ENCODE measurements around the gene FNDC10. TPM values are rescaled to one million over a fixed set of nuclear protein-coding genes. Genes with fewer than 3 reads are reported as not detected.

Gene FNDC10
- total and polyA plus RNA-seq, 2 donors (not counting 3 experiments of a cell fraction or from before 2014, with no cell fraction given), result 1.5 to 2.3 TPM

- H3K79me2 ChIP-seq (ENCODE audit: control insufficient read depth, insufficient read depth, low read length), result no peaks in the 10 kb centered on the region
- H3K4me1 ChIP-seq (ENCODE audit: control insufficient read depth, extremely low read depth, insufficient read depth, low read length), result no peaks in the 10 kb centered on the region
- no peaks in the 10 kb centered on the region for H3K9me1 ChIP-seq (replicated peaks; ENCODE audit: control insufficient read depth, extremely low read depth, insufficient read depth, low read length)
- no peaks in the 10 kb centered on the region for H4K20me1 ChIP-seq (replicated peaks; ENCODE audit: control insufficient read depth, extremely low read depth, insufficient read depth, low read length)
- no peak overlapping the region for H3K9ac ChIP-seq (replicated peaks; ENCODE audit: extremely low read depth, insufficient read depth, low read length)
- dilution Hi-C loops (cut with MboI; ENCODE audit: extremely low pct_ligation_motif_present, low sequenced_read_pairs) (no loop called here), intact Hi-C loops (cut with micrococcal nuclease) (no loop called here)
- H3K27ac ChIP-seq (ENCODE audit: insufficient read depth, low read depth, low read length), result no peak overlapping the region
- no peak for FAIRE-seq
- TF ChIP-seq MAX (IDR thresholded peaks at IDR 0.05; ENCODE audit: insufficient read depth, insufficient read length) (no peak), POLR2A (IDR thresholded peaks at IDR 0.05; ENCODE audit: low read depth, low read length) (no peak), GATA2 (IDR thresholded peaks at IDR 0.05; ENCODE audit: insufficient read depth, insufficient read length, low read depth, low read length) (no peak), POLR2AphosphoS5 (IDR thresholded peaks at IDR 0.05; ENCODE audit: insufficient read depth, low read depth, low read length) (no peak), MYC (IDR thresholded peaks at IDR 0.05; ENCODE audit: low read depth, low read length) (no peak), EZH2 (IDR thresholded peaks at IDR 0.05; ENCODE audit: borderline replicate concordance, low read depth, low read length, severe bottlenecking) (no peak), FOS (IDR thresholded peaks at IDR 0.05; ENCODE audit: borderline replicate concordance, insufficient read depth, low read length) (no peak), JUN (IDR thresholded peaks at IDR 0.05; ENCODE audit: borderline replicate concordance, insufficient read depth, insufficient read length, low read depth) (no peak), CTCF (IDR thresholded peaks at IDR 0.05; ENCODE audit: extremely low read depth in 1 of 2, insufficient read depth in 1 of 2, low read depth in 1 of 2, low read length in 2 of 2) (no peak)
- H3K4me3 ChIP-seq (replicated peaks in 1 of 3; ENCODE audit: insufficient read depth in 1 of 3, low read depth in 1 of 3, low read length in 3 of 3), result no peak overlapping the region
- H2AFZ ChIP-seq (ENCODE audit: low read depth, low read length), result no peak overlapping the region
- no peaks in the 10 kb centered on the region for H3K36me3 ChIP-seq (ENCODE audit: control insufficient read depth in 2 of 2, extremely low read depth in 1 of 2, insufficient read depth in 2 of 2, low read length in 2 of 2)
- POLR2A ChIA-PET, result no interaction called here
- no peaks in the 10 kb centered on the region for H3K9me3 ChIP-seq (replicated peaks; ENCODE audit: control insufficient read depth, insufficient read depth, low read length)
- H3K27me3 ChIP-seq (ENCODE audit: control insufficient read depth in 2 of 2, insufficient read depth in 2 of 2, low read length in 2 of 2), result peaks cover 4 to 8% of the 10 kb centered on the region in 2 experiments
- CTCF ChIA-PET, result no interaction called here
- no peak overlapping the region for H3K4me2 ChIP-seq (ENCODE audit: insufficient read depth, low read length)
- no TSS peak for BruUV-seq (replicated peaks)
- no peak for DNase-seq (ENCODE audit: low read depth, low spot score)
These were observed 5.2 kb upstream of the FNDC10 start for GRCh38 chr1:1605034-1605591.

Data from endothelial cell of umbilical vein (primary cell).